ENCODE results near the gene CARS2. TPM values are rescaled to one million over a fixed set of nuclear protein-coding genes. Genes with fewer than 3 reads are reported as not detected.
A peak's percentile ranks its signal among the peaks of the same experiment; 100 is the strongest.

Gene CARS2
- total RNA-seq, 6 experiments from 2014 or later, result 22.0 to 53.2 (median 27.3) TPM

DNA sequence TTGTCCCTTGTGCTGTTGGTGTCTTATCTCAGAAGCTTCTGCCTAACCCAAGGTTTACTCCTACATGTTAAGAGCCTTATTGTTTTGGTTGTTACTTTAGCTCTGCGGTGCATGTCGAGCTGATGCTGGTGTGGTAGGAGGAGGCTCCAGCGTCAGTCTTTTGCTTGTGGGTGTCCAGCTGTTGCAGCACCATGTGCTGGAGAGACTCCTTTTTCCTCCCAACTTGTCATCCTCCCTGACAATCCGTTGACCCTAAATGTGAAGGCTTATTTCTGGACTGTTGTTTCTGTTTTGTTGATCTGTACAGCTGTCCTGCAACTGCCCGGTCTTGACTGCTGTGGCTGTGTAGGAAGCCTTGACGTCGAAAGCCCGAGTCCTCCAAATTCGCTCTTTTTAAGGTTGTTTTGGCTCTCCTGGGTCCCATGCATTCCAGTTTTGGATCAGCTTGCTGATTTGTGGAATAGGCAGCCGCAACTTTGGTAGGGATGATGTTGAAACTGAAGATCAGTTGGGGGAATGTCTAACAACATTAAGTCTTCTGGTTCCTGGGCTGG, 75.3 kb downstream of the CARS2 start:
- Histone ChIP-seq H3K4me3 (no peak overlapping the region), H3K4me1 (no peaks in the 10 kb centered on the region), H3K27ac (no peak overlapping the region), H3K27me3 (no peaks in the 10 kb centered on the region), H3K36me3 (peaks cover 0 to 51% (median 19%) of the 10 kb centered on the region in 4 donors), H3K9me3 (no peaks in the 10 kb centered on the region)
- intact Hi-C loops (cut with DNase I), result no loop called here
- no peak for TF ChIP-seq POLR2A (IDR thresholded peaks at IDR 0.05)
- TF ChIP-seq, protein P1, sequence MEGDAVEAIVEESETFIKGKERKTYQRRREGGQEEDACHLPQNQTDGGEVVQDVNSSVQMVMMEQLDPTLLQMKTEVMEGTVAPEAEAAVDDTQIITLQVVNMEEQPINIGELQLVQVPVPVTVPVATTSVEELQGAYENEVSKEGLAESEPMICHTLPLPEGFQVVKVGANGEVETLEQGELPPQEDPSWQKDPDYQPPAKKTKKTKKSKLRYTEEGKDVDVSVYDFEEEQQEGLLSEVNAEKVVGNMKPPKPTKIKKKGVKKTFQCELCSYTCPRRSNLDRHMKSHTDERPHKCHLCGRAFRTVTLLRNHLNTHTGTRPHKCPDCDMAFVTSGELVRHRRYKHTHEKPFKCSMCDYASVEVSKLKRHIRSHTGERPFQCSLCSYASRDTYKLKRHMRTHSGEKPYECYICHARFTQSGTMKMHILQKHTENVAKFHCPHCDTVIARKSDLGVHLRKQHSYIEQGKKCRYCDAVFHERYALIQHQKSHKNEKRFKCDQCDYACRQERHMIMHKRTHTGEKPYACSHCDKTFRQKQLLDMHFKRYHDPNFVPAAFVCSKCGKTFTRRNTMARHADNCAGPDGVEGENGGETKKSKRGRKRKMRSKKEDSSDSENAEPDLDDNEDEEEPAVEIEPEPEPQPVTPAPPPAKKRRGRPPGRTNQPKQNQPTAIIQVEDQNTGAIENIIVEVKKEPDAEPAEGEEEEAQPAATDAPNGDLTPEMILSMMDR (IDR thresholded peaks at IDR 0.05), result no peak
- WGBS (ENCODE audit: insufficient coverage, low coverage, low lambda C conversion rate, missing lambda C conversion rate), result 79% methylated on average over 10 of the region's 10 CpGs
- no peak for DNase-seq
- ATAC-seq, result no peak

DNA sequence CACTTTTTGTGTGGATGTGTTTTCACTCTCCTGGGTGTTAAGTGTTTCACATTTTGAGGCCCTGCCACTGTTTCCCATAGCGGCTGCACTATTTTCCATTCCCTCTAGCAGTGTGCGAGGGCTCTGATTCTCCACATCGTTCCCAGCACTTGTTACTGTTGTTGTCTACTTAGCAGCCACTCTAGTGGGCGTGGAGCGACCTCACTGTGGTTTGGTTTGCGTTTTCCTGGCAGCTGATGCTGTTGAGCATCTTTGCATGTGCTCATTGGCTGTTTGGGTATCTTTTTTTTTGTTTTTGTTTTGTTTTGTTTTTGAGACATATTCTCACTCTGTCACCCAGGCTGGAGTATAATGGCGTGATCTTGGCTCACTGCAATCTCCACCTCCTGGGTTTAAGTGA, 76.2 kb downstream of the CARS2 start:
- Histone ChIP-seq H3K4me1 (no peaks in the 10 kb centered on the region), H3K27me3 (no peaks in the 10 kb centered on the region), H3K27ac (no peak overlapping the region), H3K4me3 (no peak overlapping the region), H3K9me3 (no peaks in the 10 kb centered on the region), H3K36me3 (peaks cover 0 to 51% (median 13%) of the 10 kb centered on the region in 4 donors)
- TF ChIP-seq, protein P1 (IDR thresholded peaks at IDR 0.05), result no peak
- no peak for TF ChIP-seq POLR2A (IDR thresholded peaks at IDR 0.05)
- WGBS (ENCODE audit: insufficient coverage, low coverage, low lambda C conversion rate, missing lambda C conversion rate), result 70% methylated on average over 7 of the region's 7 CpGs
- DNase-seq (no peak), ATAC-seq (no peak)
- intact Hi-C loops (cut with DNase I), result no loop called here

DNA sequence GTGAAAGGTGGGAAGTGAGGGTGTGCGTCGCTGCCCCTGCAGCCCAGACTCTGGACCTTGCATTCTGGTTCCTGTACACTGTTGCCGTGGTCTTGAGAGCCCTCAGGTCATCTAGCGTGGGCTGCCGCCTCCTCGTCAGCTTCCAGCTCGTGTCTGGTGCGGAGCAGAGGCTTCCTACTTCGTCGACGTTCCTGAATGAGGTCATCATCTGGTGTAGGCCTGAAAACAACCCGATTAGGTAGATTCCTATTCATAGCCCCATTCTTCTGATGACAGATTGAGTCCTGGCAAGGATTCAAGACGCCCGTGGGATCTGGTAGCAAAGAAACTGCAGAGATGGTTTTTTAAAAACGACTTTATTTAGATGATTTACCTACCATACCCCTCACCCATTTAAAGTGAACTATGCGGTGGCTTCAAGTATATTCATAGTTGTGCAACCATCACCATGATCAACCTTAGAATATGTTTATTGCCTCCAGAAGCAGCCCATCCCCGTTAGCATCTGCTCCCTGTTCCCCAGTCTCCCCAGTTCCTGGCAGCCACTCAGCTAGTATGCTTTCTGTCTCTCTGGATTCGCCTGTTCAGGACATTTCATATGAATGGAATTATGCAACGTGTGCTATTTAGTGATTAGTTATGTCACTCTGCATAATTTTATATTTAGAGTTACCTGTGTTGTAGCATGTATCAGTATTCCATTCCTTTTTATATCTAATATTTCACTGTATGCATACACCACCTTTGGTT, 76.8 kb downstream of the CARS2 start:
- Histone ChIP-seq H3K36me3 (peaks cover 0 to 53% (median 13%) of the 10 kb centered on the region in 4 donors), H3K9me3 (no peaks in the 10 kb centered on the region), H3K4me3 (no peak overlapping the region), H3K27ac (no peak overlapping the region), H3K27me3 (no peaks in the 10 kb centered on the region), H3K4me1 (no peaks in the 10 kb centered on the region)
- intact Hi-C loops (cut with DNase I), result no loop called here
- WGBS (ENCODE audit: insufficient coverage, low coverage, low lambda C conversion rate, missing lambda C conversion rate), result 65% methylated on average over 15 of the region's 19 CpGs
- DNase-seq (no peak), ATAC-seq (no peak)
- TF ChIP-seq POLR2A (IDR thresholded peaks at IDR 0.05), result no peak
- TF ChIP-seq, protein P1 (IDR thresholded peaks at IDR 0.05), result no peak

DNA sequence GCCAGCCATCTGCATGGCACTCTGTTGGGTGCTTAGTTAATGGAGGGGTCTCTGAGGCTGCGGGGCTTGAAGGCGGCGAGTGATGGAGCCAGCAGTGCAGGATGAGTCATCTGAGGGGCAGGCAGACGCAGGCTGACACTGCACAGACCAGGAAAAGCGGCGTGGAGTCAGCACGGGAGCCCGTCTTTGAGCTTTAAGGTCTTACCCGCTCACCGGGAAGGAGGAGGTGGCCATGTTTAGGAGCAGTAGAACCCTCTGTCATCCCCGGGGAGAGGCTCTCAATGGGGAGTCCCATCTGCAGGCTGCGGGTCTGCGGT, 77.5 kb downstream of the CARS2 start:
- ATAC-seq, result peak in 2 of 4 donors; percentile 29 to 46
- no peak overlapping the region for H3K4me3 ChIP-seq
- H3K27ac ChIP-seq, result no peak overlapping the region
- no peaks in the 10 kb centered on the region for H3K9me3 ChIP-seq
- WGBS (ENCODE audit: insufficient coverage, low coverage, low lambda C conversion rate, missing lambda C conversion rate), result 77% methylated on average over 6 of the region's 13 CpGs
- intact Hi-C loops (cut with DNase I), result no loop called here
- H3K27me3 ChIP-seq, result no peaks in the 10 kb centered on the region
- no peaks in the 10 kb centered on the region for H3K4me1 ChIP-seq
- peaks cover 0 to 58% (median 14%) of the 10 kb centered on the region in 4 donors for H3K36me3 ChIP-seq
- DNase-seq, result no peak
- no peak for TF ChIP-seq POLR2A (IDR thresholded peaks at IDR 0.05)
- TF ChIP-seq, protein P1 (IDR thresholded peaks at IDR 0.05), result no peak
